Neural progenitor cell (in vitro differentiated cells): ENCODE data around the gene DDX31. TPM values are rescaled to one million over a fixed set of nuclear protein-coding genes. Genes with fewer than 3 reads are reported as not detected.

ENCODE experiments used
- DNase-seq: peaks from one replicate; pipeline ENCODE4 v3.0.0-alpha.2; 2016; ENCODE audit warnings: low spot score
- H2AFZ ChIP-seq: fragments of 200-600 bp; sonication (generic); replicated peaks from 2 replicates; pipeline ENCODE4 v1.6.1; 2016; ENCODE audit warnings: antibody characterized with exemption
- H3F3A ChIP-seq: fragments of 200-600 bp; sonication (generic); 2 replicates; pipeline ENCODE4 v1.6.1; 2016; ENCODE audit warnings: antibody characterized with exemption, low read depth
- H3K27ac ChIP-seq: fragments of 200-600 bp; sonication (generic); 2 replicates; pipeline ENCODE4 v1.5.1; 2016; ENCODE audit warnings: mild to moderate bottlenecking
- H3K27me3 ChIP-seq: fragments of 200-600 bp; sonication (generic); 2 replicates; pipeline ENCODE4 v1.6.1; 2016; ENCODE audit warnings: mild to moderate bottlenecking, moderate library complexity
- H3K36me3 ChIP-seq: fragments of 200-600 bp; sonication (generic); 2 replicates; pipeline ENCODE4 v1.5.1; 2016
- H3K4me1 ChIP-seq: fragments of 200-600 bp; sonication (generic); 2 replicates; pipeline ENCODE4 v1.6.1; 2016; ENCODE audit warnings: mixed run types
- H3K4me2 ChIP-seq: fragments of 200-600 bp; sonication (generic); 2 replicates; pipeline ENCODE4 v1.6.1; 2016
- H3K4me3 ChIP-seq: fragments of 200-600 bp; sonication (generic); 2 replicates; pipeline ENCODE4 v1.5.1; 2016
- H3K79me2 ChIP-seq: fragments of 200-600 bp; sonication (generic); 2 replicates; pipeline ENCODE4 v1.6.1; 2016; ENCODE audit warnings: low read depth
- H3K9ac ChIP-seq: fragments of 200-600 bp; sonication (generic); 2 replicates; pipeline ENCODE4 v1.6.1; 2016
- H3K9me3 ChIP-seq: fragments of 200-600 bp; sonication (generic); 2 replicates; pipeline ENCODE4 v1.5.1; 2016; ENCODE audit warnings: low read depth
- H4K20me1 ChIP-seq: fragments of 200-600 bp; sonication (generic); 2 replicates; pipeline ENCODE4 v1.6.1; 2016; ENCODE audit warnings: low read depth
- H3K27ac Mint-ChIP-seq: 3 replicates; pipeline ENCODE4 v1.8.0; 2021; ENCODE audit warnings: mixed read lengths
- H3K27me3 Mint-ChIP-seq: 2 replicates; pipeline ENCODE4 v1.8.0; 2022; ENCODE audit warnings: low read depth, mild to moderate bottlenecking, inconsistent platforms, moderate library complexity, mixed read lengths; ENCODE audit not compliant: insufficient read depth
- H3K36me3 Mint-ChIP-seq: 3 replicates; pipeline ENCODE4 v1.8.0; 2021; ENCODE audit warnings: mixed read lengths
- H3K4me1 Mint-ChIP-seq: 3 replicates; pipeline ENCODE4 v1.8.0; 2021; ENCODE audit warnings: mixed read lengths
- H3K4me3 Mint-ChIP-seq: 3 replicates; pipeline ENCODE4 v1.8.0; 2021; ENCODE audit warnings: mild to moderate bottlenecking, moderate library complexity, mixed read lengths
- H3K9me3 Mint-ChIP-seq: 3 replicates; pipeline ENCODE4 v1.8.0; 2020; ENCODE audit warnings: mixed read lengths
- EZH2 ChIP-seq: fragments of 200-600 bp; sonication (generic); IDR thresholded peaks from 2 replicates; pipeline ENCODE4 v1.6.1; 2017; ENCODE audit warnings: antibody characterized with exemption, mild to moderate bottlenecking, moderate library complexity
- EZH2phosphoT487 ChIP-seq: fragments of 200-600 bp; sonication (generic); IDR thresholded peaks from 2 replicates; pipeline ENCODE4 v1.6.1; 2017; ENCODE audit warnings: antibody characterized with exemption
- total RNA-seq: library from RNA; depleted of rRNA; stranded (reverse); fragments of >200 nt; gene quantifications from 2 replicates; pipeline ENCODE4 v1.2.3, GENCODE V29; 2015; ENCODE audit warnings: low replicate concordance
- TF ChIP-seq, protein P1 (sequence below): fragments of 200-600 bp; sonication (generic); IDR thresholded peaks from 2 replicates; pipeline ENCODE4 v1.5.1; 2017; ENCODE audit warnings: antibody characterized with exemption, mild to moderate bottlenecking

DDX31 gene
- total RNA-seq, 1 donor from 2014 or later: 25.7 TPM

DNA sequence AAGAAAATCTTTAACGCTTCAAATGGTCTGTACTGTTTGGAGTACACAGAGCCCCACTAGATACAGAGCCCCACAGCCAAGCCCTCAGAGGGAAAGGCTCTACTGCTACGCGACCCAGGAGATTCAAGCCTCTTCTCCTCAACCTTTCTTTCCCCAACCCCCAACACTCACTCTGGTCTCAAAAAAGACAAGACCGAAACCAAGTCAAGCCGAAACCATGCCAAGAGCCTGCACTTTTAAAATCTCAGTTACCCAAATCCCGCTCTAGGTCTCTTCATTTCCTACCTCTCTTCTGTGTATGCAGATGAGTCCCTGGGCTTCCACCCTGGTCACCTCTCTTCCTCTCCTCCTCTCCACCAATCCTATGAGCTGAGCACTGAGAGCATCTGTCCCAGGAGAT is 55.5 kb downstream of the DDX31 start:
- Histone ChIP-seq H3K27ac (no peak overlapping the region), H4K20me1 (peaks cover 18% of the 10 kb centered on the region), H3K27me3 (no peaks in the 10 kb centered on the region), H3K4me3 (no peak overlapping the region), H3K36me3 (no peaks in the 10 kb centered on the region), H3K4me1 (peaks cover 11% of the 10 kb centered on the region), H3K9me3 (no peaks in the 10 kb centered on the region), H3K4me2 (no peak overlapping the region), H3K79me2 (no peaks in the 10 kb centered on the region), H3K9ac (no peak overlapping the region), H3F3A (peaks cover 11% of the 10 kb centered on the region), H2AFZ (no peak overlapping the region)
- Mint-ChIP-seq H3K9me3 (no peaks in the 10 kb centered on the region), H3K27ac (no peak overlapping the region), H3K4me1 (peaks cover 24% of the 10 kb centered on the region), H3K36me3 (peaks cover 53% of the 10 kb centered on the region), H3K27me3 (peaks cover 3% of the 10 kb centered on the region), H3K4me3 (peak overlapping the region; percentile 14)
- TF ChIP-seq EZH2phosphoT487 (no peak), EZH2 (no peak)
- TF ChIP-seq, protein P1, sequence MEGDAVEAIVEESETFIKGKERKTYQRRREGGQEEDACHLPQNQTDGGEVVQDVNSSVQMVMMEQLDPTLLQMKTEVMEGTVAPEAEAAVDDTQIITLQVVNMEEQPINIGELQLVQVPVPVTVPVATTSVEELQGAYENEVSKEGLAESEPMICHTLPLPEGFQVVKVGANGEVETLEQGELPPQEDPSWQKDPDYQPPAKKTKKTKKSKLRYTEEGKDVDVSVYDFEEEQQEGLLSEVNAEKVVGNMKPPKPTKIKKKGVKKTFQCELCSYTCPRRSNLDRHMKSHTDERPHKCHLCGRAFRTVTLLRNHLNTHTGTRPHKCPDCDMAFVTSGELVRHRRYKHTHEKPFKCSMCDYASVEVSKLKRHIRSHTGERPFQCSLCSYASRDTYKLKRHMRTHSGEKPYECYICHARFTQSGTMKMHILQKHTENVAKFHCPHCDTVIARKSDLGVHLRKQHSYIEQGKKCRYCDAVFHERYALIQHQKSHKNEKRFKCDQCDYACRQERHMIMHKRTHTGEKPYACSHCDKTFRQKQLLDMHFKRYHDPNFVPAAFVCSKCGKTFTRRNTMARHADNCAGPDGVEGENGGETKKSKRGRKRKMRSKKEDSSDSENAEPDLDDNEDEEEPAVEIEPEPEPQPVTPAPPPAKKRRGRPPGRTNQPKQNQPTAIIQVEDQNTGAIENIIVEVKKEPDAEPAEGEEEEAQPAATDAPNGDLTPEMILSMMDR: no peak
- DNase-seq: no peak

DNA sequence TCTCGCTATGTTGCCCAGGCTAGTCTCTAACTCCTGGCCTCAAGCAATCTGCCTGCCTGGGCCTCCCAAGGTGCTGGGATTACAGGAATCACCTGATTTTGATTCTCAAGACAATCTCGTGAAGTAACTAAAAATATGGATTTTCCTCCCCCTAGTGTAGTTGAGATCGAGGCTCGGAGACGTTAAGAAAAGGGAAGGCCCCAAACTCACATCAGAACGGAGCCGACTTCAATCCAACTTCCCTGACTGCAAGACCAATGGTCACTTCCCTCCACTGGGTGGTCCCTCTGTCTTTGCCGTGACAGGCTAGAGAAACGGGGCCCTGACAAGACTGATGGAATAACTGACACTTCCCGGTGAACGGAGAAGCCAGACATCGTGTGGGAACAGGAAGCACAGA is 59.1 kb downstream of the DDX31 start:
- no peaks in the 10 kb centered on the region for H3K9me3 ChIP-seq
- peaks cover 52% of the 10 kb centered on the region for H4K20me1 ChIP-seq
- TF ChIP-seq EZH2phosphoT487 (no peak), EZH2 (no peak)
- TF ChIP-seq, protein P1: no peak
- no peak overlapping the region for H3K4me3 Mint-ChIP-seq
- peaks cover 38% of the 10 kb centered on the region for H3K36me3 Mint-ChIP-seq
- no peaks in the 10 kb centered on the region for H3K79me2 ChIP-seq
- H3K27ac ChIP-seq: no peak overlapping the region
- H3K27me3 ChIP-seq: peaks cover 7% of the 10 kb centered on the region
- no peak overlapping the region for H2AFZ ChIP-seq
- H3K36me3 ChIP-seq: no peaks in the 10 kb centered on the region
- no peak overlapping the region for H3K4me2 ChIP-seq
- DNase-seq: no peak
- peaks cover 6% of the 10 kb centered on the region for H3K27me3 Mint-ChIP-seq
- H3F3A ChIP-seq: peaks cover 34% of the 10 kb centered on the region
- H3K27ac Mint-ChIP-seq: peak overlapping the region; percentile 35
- no peaks in the 10 kb centered on the region for H3K9me3 Mint-ChIP-seq
- peaks cover 49% of the 10 kb centered on the region for H3K4me1 Mint-ChIP-seq
- peaks cover 22% of the 10 kb centered on the region for H3K4me1 ChIP-seq
- H3K4me3 ChIP-seq: no peak overlapping the region
- no peak overlapping the region for H3K9ac ChIP-seq

DNA sequence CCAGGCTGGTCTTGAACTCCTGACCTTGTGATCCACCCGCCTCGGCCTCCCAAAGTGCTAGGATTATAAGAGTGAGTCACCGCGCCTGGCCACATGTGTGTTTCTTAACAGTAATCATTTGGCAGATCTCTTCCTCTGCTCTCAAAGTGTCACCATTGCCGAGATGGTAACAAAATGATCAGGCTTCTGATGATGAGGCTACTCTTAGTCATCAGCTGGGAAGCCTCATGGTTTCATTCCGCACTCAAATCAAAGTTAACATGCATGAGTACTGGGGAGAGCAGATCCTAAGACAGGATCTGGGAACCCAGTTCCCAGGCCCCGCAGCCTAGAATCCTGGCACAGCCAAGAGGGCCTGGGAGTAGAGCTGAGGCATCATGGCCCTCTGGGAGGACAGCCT is 60.0 kb downstream of the DDX31 start:
- Histone ChIP-seq H3K27me3 (peaks cover 7% of the 10 kb centered on the region), H4K20me1 (peaks cover 61% of the 10 kb centered on the region), H3F3A (peaks cover 42% of the 10 kb centered on the region), H3K9ac (no peak overlapping the region), H3K4me1 (peaks cover 30% of the 10 kb centered on the region), H3K9me3 (no peaks in the 10 kb centered on the region), H3K27ac (no peak overlapping the region), H2AFZ (no peak overlapping the region), H3K4me3 (no peak overlapping the region), H3K4me2 (peak overlapping the region; percentile 38), H3K79me2 (no peaks in the 10 kb centered on the region), H3K36me3 (no peaks in the 10 kb centered on the region)
- DNase-seq: no peak
- peaks cover 54% of the 10 kb centered on the region for H3K4me1 Mint-ChIP-seq
- TF ChIP-seq EZH2 (no peak), EZH2phosphoT487 (no peak)
- TF ChIP-seq, protein P1: no peak
- H3K27me3 Mint-ChIP-seq: peaks cover 6% of the 10 kb centered on the region
- H3K27ac Mint-ChIP-seq: no peak overlapping the region
- H3K9me3 Mint-ChIP-seq: no peaks in the 10 kb centered on the region
- H3K36me3 Mint-ChIP-seq: peaks cover 32% of the 10 kb centered on the region
- no peak overlapping the region for H3K4me3 Mint-ChIP-seq
